SK-MEL-5 (cell line): ENCODE measurements around the gene CCN2. TPM values are rescaled to one million over a fixed set of nuclear protein-coding genes. Genes with fewer than 3 reads are reported as not detected.
"Not testable (repeated sequence)": the region's sequence is repeated elsewhere in the genome, so short reads cannot be mapped to it uniquely, and the experiment has no call there.

ENCODE experiments used
- DNase-seq: peaks from one replicate; pipeline ENCODE4 v3.0.0-alpha.2; 2016; ENCODE audit warnings: low read depth, low spot score
- in situ Hi-C: cut with HindIII; loops from 2 replicates; pipeline ENCODE4 v1.10.0; 2016; ENCODE audit warnings: low sequenced_read_pairs, high pct_unique_total_duplicates, low pct_unique_long_range_greater_than_20kb
- total RNA-seq: library from RNA; depleted of rRNA; stranded (reverse); fragments of >200 nt; shearing (Covaris generic); gene quantifications from 2 replicates; pipeline ENCODE4 v1.2.3, GENCODE V29; 2014

Gene CCN2
- total RNA-seq, 1 experiment from 2014 or later, result 3.1 TPM

DNA sequence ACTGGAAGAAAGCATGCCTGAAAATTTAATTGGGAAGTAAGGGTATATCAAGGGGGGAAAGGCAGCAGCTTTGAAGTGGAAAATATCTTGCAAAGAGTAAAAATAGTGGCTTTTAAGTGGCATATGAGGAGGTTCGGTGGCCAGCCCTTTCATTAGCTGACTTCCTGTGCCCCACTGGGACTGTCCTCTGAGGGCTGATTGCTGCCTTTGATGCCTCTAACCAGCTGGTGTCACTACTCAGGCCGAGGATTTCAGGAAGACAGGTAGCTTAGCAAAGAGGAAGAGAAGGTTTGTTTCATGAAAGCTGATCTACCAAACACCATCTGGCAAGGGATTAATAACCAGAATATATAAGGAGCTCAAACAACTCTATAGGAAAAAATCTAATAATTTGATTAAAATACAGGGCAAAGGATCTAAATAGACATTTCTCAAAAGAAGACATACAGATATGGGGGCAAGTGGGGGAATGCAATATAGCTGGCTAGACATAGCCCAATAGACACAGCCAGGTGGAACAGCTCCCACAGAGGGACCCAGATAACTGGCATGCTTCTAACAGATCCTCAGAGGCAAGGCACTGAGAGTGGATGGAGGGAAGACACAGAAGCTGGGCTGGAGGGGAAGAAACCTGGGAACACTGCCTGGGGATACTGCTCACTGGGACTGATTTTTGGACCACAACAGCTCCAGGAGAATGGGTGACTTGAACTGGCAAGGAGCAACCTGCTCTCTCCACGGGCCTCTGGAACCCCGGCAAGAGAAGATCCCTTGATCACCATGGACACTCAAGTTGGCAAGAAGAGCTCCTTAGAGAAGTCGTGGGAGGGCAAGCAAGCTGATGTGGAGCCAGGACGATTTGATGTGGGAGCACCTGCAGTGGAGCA is 33.2 kb downstream of the CCN2 start:
- in situ Hi-C loops, result no loop called here
- DNase-seq, result no peak

- in situ Hi-C loops, result no loop called here
- DNase-seq, result peak; percentile 11
Measured at GRCh38 chr6:131917318-131917717, 33.9 kb downstream of the CCN2 start.

DNA sequence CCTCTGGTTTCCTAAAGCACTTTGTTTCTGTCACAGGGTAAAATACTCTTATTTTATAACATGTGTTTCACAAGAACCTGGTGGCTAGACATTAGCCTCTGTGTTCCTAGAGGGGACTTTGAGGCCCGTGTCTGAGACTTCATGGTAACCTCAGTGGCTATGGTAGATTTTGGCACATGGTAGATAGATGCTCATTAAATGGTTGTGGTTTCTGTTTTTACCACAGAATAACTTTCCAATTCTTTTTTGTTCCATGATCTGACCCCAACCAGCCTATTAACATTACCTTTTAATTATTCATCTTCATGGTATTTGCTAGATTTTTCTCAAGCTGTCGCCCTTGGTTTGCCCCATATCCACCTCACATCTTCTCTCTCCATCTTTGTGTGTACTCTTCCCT is 34.3 kb downstream of the CCN2 start:
- no peak for DNase-seq

GRCh38 chr6:131916091-131916796 is 34.9 kb downstream of the CCN2 start:
- in situ Hi-C loops, DNase-seq: not testable (repeated sequence)

More for the DNA sequence above, 34.3 kb downstream of the CCN2 start:
- in situ Hi-C loops, result no loop called here

GRCh38 chr6:131914967-131915751 is 36.0 kb downstream of the CCN2 start:
- DNase-seq, result peak; percentile 83
- in situ Hi-C loops, result no loop called here

DNA sequence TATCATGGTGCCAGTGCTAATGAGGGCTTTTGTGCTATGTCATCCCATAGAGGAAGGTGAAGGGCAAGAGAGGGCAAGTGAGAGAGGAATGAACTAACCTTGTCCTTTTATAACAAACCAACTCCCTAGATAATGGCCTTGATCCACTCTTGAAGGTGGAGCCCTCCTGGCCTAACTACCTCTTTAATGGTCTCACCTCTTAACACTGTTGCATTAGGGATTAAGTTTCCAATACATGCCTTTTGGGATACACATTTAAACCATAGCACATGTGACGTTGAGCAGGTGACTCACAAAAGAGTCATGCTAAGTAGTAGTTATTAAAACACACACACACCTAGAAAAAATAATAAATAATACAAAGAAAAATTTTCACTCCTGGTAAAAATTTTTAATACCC is 36.9 kb downstream of the CCN2 start:
- DNase-seq, result no peak
- in situ Hi-C loops, result no loop called here

GRCh38 chr6:131911951-131912350 is 39.2 kb downstream of the CCN2 start:
- no peak for DNase-seq

GRCh38 chr6:131910956-131911355 is 40.2 kb downstream of the CCN2 start:
- in situ Hi-C loops, result no loop called here

More at GRCh38 chr6:131911951-131912350, 39.2 kb downstream of the CCN2 start:
- in situ Hi-C loops, result no loop called here

DNA sequence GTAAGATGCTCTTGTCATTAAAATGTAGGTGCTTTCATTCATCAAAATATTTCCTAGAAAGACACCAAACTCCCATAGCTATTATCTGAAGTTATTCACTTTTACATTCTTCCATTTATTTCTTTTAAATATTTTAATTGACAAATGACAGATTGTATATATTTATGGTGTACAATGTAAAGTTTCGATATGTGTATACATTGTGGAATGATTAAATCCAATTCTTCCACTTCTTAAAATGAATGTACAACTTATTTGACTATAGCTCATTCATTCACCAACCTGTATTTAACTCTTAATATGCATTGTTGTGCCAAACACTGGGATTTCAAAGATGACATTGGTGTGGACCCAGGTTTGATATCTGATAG is 41.0 kb downstream of the CCN2 start:
- in situ Hi-C loops, result no loop called here
- no peak for DNase-seq

More at GRCh38 chr6:131910956-131911355, 40.2 kb downstream of the CCN2 start:
- no peak for DNase-seq

GRCh38 chr6:131909408-131910218 is 41.6 kb downstream of the CCN2 start:
- peak; percentile 87 for DNase-seq
- in situ Hi-C loops, result no loop called here

GRCh38 chr6:131908787-131909186 is 42.4 kb downstream of the CCN2 start:
- DNase-seq, in situ Hi-C loops: not testable (repeated sequence)

GRCh38 chr6:131903734-131904133 is 47.4 kb downstream of the CCN2 start:
- DNase-seq, result not testable (repeated sequence)

DNA sequence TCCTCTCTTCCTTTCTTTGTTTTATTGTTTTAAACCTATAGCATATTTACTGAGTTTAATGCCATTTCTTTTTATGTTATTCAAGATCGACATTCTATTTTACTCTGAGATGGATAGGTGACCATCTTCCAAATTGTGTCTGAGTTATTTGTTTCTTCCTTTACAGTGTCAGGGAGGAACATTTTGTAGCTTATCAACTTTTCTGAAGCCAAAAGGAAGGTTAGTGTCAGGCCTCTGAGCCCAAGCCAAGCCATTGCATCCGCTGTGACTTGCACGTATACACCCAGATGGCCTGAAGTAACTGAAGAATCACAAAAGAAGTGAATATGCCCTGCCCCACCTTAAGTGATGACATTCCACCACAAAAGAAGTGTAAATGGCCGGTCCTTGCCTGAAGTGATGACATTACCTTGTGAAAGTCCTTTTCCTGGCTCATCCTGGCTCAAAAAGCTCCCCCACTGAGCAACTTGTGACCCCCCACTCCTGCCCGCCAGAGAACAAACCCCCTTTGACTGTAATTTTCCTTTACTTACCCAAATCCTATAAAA is 49.8 kb downstream of the CCN2 start:
- DNase-seq, in situ Hi-C loops: not testable (repeated sequence)

More at GRCh38 chr6:131903734-131904133, 47.4 kb downstream of the CCN2 start:
- in situ Hi-C loops, result not testable (repeated sequence)

- in situ Hi-C loops, result no loop called here
- DNase-seq, result no peak
Measured at GRCh38 chr6:131900231-131900630, 50.9 kb downstream of the CCN2 start.

- in situ Hi-C loops, result no loop called here
- no peak for DNase-seq
Measured at GRCh38 chr6:131898718-131899117, 52.5 kb downstream of the CCN2 start.
